ENCODE measurements around the gene BST2.

BST2 gene

DNA sequence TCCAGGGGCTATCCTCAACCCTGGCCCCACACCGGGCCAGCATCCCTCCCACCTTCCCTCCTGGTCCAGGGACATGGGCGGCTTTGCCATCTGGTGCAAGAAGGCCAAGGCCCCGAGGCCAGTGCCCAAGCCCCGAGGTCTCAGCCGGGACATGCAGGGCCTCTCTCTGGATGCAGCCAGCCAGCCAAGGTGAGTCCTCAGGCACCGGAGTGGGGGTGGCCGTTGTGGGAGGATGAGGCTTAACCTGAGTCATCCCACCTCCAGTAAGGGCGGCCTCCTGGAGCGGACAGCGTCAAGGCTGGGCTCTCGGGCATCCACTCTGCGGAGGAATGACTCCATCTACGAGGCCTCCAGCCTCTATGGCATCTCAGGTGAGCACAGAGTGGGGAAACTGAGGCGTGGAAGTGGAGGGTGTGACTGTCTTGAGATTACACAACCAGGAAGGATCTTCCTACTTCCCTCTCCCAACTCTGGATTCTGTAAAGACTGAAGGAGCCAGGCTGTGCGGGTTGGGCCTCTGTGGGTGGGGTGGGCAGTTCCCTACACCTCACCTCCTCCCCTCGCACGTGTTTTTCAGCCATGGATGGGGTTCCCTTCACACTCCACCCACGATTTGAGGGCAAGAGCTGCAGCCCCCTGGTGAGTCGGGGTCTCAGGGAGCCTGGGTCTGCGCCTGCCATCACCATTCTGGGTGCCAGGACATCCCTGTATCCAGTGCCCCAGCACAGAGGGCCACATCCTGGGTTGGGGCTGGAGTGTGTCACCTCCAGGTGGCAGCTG, 18.2 kb upstream of the BST2 start:
- peak overlapping the region in 1 of 11 experiments; percentile 15; a peak in 2 of 22 replicates for H3K9ac ChIP-seq
- no peak overlapping the region for H3K4me3 ChIP-seq
- no peak for TF ChIP-seq Cebpa-rat (IDR thresholded peaks at IDR 0.05)

DNA sequence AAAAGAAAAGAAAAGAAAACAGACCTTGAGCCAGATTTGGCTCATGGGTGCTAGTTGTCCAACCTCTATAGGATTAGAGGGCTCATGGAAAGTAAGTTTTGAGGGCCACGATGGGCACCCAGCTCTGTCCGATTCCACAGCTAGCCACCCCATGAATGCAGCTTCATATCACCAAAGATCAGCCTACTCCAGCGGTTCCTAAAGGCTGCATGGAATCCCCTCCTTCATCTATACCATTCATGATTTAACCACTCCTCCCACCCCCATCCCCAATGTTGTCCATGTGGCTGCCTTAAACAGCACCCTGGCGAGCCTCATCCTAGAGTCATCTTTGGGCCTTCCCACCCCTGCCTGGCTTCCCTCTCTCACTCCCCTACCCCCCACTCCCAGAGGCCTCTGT, 16.5 kb upstream of the BST2 start:
- Histone ChIP-seq H3K4me2 (no peak overlapping the region), H3K9ac (no peak overlapping the region), H3K4me1 (peaks cover 30 to 46% (median 37%) of the 10 kb centered on the region in 10 experiments), H3K27ac (no peak overlapping the region), H3K4me3 (no peak overlapping the region), H4K20me1 (no peaks in the 10 kb centered on the region), H3K9me3 (replicated peaks in 1 of 11) (no peaks in the 10 kb centered on the region), H3K27me3 (no peaks in the 10 kb centered on the region), H3K36me3 (peaks cover 0 to 22% (median 15%) of the 10 kb centered on the region in 11 experiments; a peak in 17 of 22 replicates)
- no peak for TF ChIP-seq Cebpa-rat (IDR thresholded peaks at IDR 0.05)

More for the DNA sequence above, 18.2 kb upstream of the BST2 start:
- H3K27me3 ChIP-seq: no peaks in the 10 kb centered on the region
- peaks cover 18 to 44% (median 36%) of the 10 kb centered on the region in 10 experiments for H3K4me1 ChIP-seq
- H3K4me2 ChIP-seq: 0 out of 22 replicates have a peak overlapping the region, but pooled peaks of 1 of the 11 experiments have one; percentile 67
- no peak overlapping the region for H3K27ac ChIP-seq
- H3K36me3 ChIP-seq: peaks cover 0 to 22% (median 15%) of the 10 kb centered on the region in 11 experiments; a peak in 17 of 22 replicates
- no peaks in the 10 kb centered on the region for H3K9me3 ChIP-seq (replicated peaks in 1 of 11)
- no peaks in the 10 kb centered on the region for H4K20me1 ChIP-seq

DNA sequence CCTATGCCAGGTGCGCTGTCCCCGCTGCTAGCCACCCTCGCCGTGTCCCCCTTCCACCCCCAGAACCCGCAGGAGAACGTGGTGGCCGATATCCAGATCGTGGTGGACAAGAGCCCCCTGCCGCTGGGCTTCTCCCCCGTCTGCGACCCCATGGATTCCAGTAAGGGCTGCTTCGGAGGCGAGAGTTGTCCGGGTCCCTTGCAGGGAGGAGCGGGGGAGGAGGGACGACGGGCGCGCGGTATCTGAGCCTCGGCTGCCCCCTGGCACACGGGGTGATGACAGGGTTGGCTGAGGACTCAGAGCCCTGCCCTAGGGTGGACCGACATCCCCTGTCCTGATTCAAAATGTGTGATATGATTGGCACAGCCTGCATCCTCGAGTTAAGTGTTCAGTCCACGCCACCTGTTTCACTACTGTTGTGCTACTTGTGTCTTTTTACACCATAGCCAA, 15.1 kb upstream of the BST2 start:
- Histone ChIP-seq H3K4me3 (peak overlapping the region; percentile 68 to 86 (median 74)), H3K9me3 (replicated peaks in 1 of 11) (no peaks in the 10 kb centered on the region), H3K9ac (peak overlapping the region; percentile 72 to 87 (median 84)), H3K27ac (peak overlapping the region; percentile 67 to 89 (median 80); a peak in 21 of 22 replicates), H3K4me1 (peaks cover 30 to 47% (median 39%) of the 10 kb centered on the region in 10 experiments), H3K36me3 (peaks cover 4 to 35% (median 19%) of the 10 kb centered on the region in 11 experiments; a peak in 20 of 22 replicates), H4K20me1 (no peaks in the 10 kb centered on the region), H3K4me2 (peak overlapping the region; percentile 79 to 97 (median 91)), H3K27me3 (no peaks in the 10 kb centered on the region)
- TF ChIP-seq Cebpa-rat (IDR thresholded peaks at IDR 0.05): no peak

DNA sequence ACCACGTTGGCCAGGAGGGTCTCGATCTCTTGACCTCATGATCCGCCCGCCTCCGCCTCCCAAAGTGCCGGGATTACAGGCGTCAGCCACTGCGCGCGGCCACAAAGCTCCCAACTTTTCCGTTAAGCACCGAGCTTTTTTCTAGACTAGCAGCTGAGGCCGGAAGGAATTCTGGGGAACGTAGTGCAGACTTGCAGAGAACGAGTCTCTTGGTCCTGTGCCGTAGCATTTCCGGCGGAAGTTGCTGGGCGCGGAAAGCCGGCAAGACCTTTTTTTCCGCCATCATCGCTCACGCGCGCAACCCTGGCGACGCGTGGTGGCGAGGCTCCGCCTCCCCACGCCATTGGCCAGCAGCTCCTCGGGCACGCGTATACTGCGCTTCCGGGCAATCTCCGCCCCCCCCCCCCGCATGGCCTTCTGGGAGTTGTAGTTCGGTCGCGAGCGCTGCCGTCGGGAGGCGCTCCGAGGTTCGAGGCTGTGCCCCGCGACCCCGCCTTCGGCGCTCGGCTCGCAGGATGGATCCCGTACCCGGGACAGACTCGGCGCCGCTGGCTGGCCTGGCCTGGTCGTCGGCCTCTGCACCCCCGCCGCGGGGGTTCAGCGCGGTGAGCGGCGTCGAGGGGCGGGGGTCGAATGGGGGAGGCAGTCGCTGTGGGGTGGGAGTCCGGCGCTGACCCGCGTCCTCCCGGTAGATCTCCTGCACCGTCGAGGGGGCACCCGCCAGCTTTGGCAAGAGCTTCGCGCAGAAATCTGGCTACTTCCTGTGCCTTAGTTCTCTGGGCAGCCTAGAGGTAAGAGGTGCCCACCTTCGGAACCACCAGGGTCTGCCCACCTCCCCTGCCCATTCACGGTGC, 14.4 kb upstream of the BST2 start, which contains the start of gene MVB12A:
Gene MVB12A, plus strand, starts transcription at position 427 of the 854 bp plus-strand sequence. Its CDS starts 89 bp downstream, at position 516.
- H3K27me3 ChIP-seq: no peaks in the 10 kb centered on the region
- no peaks in the 10 kb centered on the region for H4K20me1 ChIP-seq
- TF ChIP-seq Cebpa-rat (IDR thresholded peaks at IDR 0.05): no peak
- no peaks in the 10 kb centered on the region for H3K9me3 ChIP-seq (replicated peaks in 1 of 11)
- peak within 1 kb of the TSS; percentile 68 to 86 (median 74) for H3K4me3 ChIP-seq
- H3K4me2 ChIP-seq: peak within 1 kb of the TSS; percentile 87 to 97 (median 93)
- H3K4me1 ChIP-seq: peaks cover 23 to 43% (median 34%) of the 10 kb centered on the region in 10 experiments
- peak within 1 kb of the TSS; percentile 67 to 89 (median 84) for H3K27ac ChIP-seq
- peaks cover 9 to 41% (median 25%) of the 10 kb centered on the region in 11 experiments; a peak in 20 of 22 replicates for H3K36me3 ChIP-seq
- H3K9ac ChIP-seq: peak within 1 kb of the TSS; percentile 76 to 87 (median 84)

DNA sequence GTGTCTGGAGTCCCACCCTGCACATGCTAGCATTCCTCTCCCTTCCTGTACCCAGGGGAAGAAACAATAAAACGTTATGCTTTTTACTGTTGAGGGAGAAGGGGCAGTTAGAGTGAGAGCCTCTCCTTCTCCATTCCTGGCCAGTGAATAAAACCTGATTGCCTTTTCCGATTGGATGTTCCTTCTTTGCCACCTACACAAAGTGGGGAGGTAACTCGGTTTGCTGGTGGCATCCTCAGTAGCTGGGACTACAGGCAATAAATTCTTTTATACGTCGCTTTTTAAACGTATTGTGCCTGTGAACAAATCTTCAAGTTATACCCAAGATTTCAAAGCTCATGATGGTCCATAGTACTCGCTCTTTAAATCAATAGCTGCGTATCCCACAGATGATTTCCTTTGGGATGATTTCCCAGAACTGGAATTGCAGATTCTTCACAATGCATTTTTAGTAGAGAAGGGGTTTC, 13.8 kb upstream of the BST2 start:
- no peaks in the 10 kb centered on the region for H4K20me1 ChIP-seq
- no peaks in the 10 kb centered on the region for H3K27me3 ChIP-seq
- H3K27ac ChIP-seq: peak overlapping the region; percentile 49 to 89 (median 84); a peak in 21 of 22 replicates
- no peaks in the 10 kb centered on the region for H3K9me3 ChIP-seq (replicated peaks in 1 of 11)
- no peak for TF ChIP-seq Cebpa-rat (IDR thresholded peaks at IDR 0.05)
- H3K9ac ChIP-seq: peak overlapping the region; percentile 75 to 87 (median 83)
- peak overlapping the region; percentile 68 to 86 (median 74) for H3K4me3 ChIP-seq
- peaks cover 13 to 48% (median 30%) of the 10 kb centered on the region in 11 experiments; a peak in 21 of 22 replicates for H3K36me3 ChIP-seq
- peak overlapping the region; percentile 86 to 94 (median 89) for H3K4me2 ChIP-seq
- peaks cover 17 to 42% (median 27%) of the 10 kb centered on the region in 10 experiments for H3K4me1 ChIP-seq

DNA sequence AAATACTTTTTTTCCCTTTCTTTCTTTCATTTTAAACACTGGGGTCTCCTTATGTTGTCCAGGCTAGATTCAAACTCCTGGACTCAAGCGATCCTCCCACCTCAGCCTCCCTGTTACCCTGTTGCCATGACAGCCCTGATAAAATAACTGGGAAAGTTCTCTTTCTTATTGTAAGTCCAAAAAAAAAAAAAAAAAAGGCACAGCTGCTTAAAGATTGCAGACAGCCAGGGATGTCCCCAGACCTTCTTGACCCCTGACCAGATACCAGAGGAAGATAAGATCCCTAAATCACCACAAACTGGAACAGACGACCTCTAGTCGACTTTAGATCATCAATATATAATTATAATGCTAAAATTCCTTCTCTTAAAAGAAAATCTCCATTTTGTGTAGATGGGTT, 13.3 kb upstream of the BST2 start:
- Histone ChIP-seq H3K36me3 (peaks cover 18 to 49% (median 32%) of the 10 kb centered on the region in 11 experiments; a peak in 21 of 22 replicates), H3K27ac (peak overlapping the region in 10 of 11 experiments; percentile 49 to 87 (median 82); a peak in 14 of 22 replicates), H3K9me3 (replicated peaks in 1 of 11) (no peaks in the 10 kb centered on the region), H3K4me2 (peak overlapping the region; percentile 86 to 94 (median 89)), H3K4me3 (peak overlapping the region; percentile 68 to 86 (median 74); a peak in 18 of 20 replicates), H3K4me1 (peaks cover 19 to 47% (median 25%) of the 10 kb centered on the region in 10 experiments), H4K20me1 (no peaks in the 10 kb centered on the region), H3K9ac (peak overlapping the region; percentile 75 to 87 (median 83); a peak in 17 of 22 replicates), H3K27me3 (no peaks in the 10 kb centered on the region)
- no peak for TF ChIP-seq Cebpa-rat (IDR thresholded peaks at IDR 0.05)

DNA sequence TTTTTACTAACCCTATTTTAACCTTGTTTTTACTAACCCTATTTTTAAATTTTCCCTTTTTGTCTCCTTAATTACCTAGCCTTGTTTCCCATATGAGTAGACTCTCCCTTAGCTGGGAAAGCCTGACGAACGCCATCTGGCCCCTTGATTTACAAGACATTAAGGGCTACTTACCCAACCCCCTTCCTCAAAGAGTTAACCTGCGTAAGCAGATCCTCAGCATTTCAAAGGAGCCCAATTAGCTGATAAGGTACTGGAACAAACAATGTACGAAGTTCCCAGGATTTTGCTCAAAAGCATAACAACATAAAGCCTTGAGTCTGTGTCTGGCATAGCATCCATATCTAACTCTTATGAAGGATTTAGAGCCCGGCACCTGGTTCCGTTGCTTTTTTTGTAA, 9.7 kb upstream of the BST2 start:
- Histone ChIP-seq H3K9ac (no peak overlapping the region), H3K36me3 (peaks cover 24 to 49% (median 33%) of the 10 kb centered on the region in 11 experiments; a peak in 21 of 22 replicates), H3K9me3 (replicated peaks in 1 of 11) (no peaks in the 10 kb centered on the region), H3K4me2 (no peak overlapping the region), H3K27me3 (no peaks in the 10 kb centered on the region), H3K27ac (no peak overlapping the region), H3K4me3 (no peak overlapping the region), H3K4me1 (peaks cover 32 to 63% (median 38%) of the 10 kb centered on the region in 10 experiments), H4K20me1 (no peaks in the 10 kb centered on the region)
- no peak for TF ChIP-seq Cebpa-rat (IDR thresholded peaks at IDR 0.05)

DNA sequence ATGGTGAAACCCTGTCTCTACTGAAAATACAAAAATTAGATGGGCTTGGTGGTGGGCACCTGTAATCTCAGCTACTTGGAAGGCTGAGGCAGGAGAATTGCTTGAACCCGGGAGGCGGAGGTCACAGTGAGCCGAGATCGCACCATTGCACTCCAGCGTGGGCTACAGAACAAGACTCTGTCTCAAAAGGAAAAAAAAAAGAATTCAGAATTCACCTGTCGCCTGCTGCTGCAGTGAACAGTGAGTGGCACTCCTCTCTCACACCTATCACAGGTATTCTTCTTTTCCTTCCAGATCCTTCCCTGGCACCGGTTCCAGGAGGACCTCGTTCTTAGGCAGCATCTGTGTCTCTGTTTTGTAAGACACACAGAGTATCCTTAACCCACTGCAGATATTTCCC, 8.7 kb upstream of the BST2 start:
- Histone ChIP-seq H3K4me2 (peak overlapping the region in 4 of 11 experiments; percentile 65 to 90 (median 85); a peak in 9 of 22 replicates), H3K36me3 (peaks cover 24 to 51% (median 33%) of the 10 kb centered on the region in 11 experiments; a peak in 21 of 22 replicates), H4K20me1 (no peaks in the 10 kb centered on the region), H3K9me3 (replicated peaks in 1 of 11) (no peaks in the 10 kb centered on the region), H3K9ac (peak overlapping the region in 1 of 11 experiments; percentile 9; a peak in 1 of 22 replicates), H3K4me1 (peaks cover 32 to 64% (median 44%) of the 10 kb centered on the region in 10 experiments), H3K27me3 (no peaks in the 10 kb centered on the region), H3K4me3 (no peak overlapping the region), H3K27ac (no peak overlapping the region; a peak in 1 of 22 replicates)
- TF ChIP-seq Cebpa-rat (IDR thresholded peaks at IDR 0.05): no peak

All from BLaER1 treated with 17β-estradiol and CSF1 and Interleukin-3, amounts not matched to agents 10 nM and 100 nM (cell line).